CD4-positive, alpha-beta T cell treated with Interleukin-6 for 4 hours (primary cell): ENCODE data around the gene PRKAB1.

ENCODE experiments used
- DNase-seq: peaks from one replicate; pipeline ENCODE4 v3.0.0-alpha.2; 2020; ENCODE audit warnings: mixed read lengths

PRKAB1 gene

DNA sequence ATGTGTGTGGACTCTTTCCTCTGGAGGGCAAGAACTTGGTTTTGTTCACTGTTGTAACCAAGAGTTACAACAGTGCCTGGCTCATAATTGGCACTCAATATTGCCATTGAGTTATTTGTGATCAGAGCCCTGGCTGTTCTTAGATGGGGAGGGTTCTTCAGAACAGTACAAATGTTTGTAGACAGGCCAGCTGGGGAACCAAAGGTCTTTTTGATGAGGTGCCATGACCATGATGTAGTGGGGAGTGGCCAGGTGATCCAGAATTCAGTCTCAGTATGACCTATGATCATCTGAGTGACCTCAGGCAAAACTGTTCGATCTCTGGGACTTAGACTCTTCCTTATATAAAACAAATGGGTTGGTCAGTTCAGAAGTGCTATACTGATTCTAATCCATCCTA lies 3.3 kb upstream of the PRKAB1 start:
- no peak for DNase-seq

DNA sequence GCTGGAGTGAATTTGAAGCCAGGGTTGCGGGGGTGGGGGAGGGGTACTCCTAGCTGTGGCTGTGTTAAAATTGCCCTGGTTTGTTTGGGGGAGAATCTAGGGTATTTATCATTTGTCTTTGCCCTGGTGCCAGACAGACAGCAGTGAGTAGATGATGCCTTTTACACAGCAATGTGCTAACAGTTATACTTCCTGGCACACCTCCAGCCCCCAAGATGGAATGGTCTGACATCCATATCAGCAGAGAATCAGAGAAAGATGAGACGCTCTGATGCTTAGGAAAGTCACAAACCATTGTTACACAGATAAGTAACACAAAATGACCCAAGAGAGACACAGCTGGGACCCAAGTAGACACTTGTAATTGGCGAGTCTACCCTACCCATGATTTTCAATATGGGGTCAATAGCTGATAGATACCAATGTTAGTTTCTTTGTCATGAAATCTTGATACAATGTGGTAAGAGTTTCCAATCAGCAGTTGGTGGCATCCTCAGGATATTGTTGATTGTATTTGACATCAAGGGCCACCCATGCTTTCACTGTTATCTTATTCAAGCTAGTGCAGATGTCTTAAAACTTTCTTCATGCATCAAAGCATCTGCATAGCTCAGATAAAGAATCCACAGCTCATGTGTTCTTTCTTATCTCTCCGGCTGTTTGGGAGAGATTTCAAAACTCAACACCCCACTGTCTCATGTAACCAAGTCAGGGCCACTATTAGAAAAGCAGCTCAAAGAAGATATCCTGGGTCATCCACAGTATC lies 2.6 kb upstream of the PRKAB1 start:
- no peak for DNase-seq

DNA sequence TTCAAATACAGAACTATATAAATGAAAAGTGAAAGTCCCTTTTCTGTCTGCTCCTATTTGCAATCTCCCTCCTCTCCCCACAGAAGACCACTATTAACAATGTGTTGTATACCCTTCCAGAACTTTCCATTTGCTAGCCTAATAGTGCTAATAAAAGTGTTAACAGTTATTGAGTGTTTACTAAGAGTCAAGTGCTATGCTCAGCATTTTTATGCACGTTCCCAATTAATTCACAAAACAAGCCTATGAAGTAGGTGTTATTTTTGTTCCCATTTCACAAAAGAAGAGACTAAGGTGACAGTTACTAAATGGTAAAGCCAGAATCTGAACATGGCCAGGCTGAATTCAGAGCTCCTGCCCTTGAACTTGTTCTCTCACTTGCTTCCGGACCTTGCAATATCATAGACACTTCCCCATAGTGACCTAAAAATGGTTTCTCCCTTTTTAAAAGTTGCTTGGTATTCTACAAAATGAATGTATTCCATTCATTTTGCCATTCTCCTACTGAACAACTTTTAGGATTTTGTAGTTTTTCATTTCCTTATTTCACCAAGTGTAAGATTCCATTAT lies 1.6 kb upstream of the PRKAB1 start:
- no peak for DNase-seq

- DNase-seq = no peak
These were observed 895 bp upstream of the PRKAB1 start for GRCh38 chr12:119666900-119667576.

- DNase-seq = no peak
These were observed 450 bp downstream of the PRKAB1 start for GRCh38 chr12:119668324-119668841.

DNA sequence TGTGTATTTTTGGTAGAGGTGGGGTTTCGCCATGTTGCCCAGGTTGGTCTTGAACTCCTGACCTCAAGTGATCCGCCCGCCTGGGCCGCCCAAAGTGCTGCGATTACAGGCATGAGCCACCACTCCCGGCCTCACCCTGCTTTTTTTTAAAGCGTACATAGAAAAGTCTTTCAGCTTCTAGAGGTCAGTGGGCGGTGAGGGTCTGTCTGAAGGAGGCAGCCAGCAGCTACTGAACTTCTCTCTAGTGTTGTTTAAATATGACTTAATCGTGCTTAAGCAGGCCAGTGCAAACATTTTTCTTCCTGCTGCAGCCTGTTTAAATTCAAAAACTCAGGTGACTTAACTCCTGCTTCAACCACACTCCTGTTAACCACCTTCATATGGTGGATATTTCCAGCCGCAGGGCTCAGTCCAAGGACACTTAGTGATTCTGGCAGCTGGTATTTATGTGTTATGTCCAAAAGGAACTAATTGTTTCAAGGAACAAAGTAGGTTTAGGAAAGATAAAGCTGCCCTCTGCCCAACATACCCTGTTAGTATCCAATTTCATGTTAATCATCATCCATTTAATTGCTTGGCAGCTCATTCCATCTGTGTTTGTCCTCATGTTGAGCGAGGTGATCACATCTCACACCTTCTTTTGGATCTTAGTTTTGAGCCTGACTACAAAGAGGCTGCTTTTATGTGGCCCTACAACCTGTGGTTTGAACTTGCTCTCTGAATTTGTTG lies 2.0 kb downstream of the PRKAB1 start:
- no peak for DNase-seq

DNA sequence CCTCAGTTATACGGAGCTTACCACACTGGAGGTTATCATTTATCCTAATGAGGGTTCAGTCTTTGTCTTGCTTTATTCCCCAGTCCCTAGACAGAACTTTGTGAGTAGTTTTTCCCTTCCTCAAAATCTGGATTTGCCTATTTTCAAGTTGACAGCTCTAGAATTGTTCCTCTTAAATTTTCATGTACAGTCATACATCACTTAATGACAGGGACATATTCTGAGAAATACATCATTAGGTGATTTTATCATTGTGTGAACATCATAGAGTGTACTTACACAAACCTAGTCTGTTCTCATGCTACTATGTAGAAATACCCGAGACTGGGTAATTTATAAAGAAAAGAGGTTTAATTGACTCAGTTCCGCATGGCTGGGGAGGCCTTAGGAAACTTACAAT lies 3.1 kb downstream of the PRKAB1 start:
- DNase-seq = no peak

- no peak for DNase-seq
These were observed 4.3 kb downstream of the PRKAB1 start for GRCh38 chr12:119672194-119672593.

GRCh38 chr12:119673634-119674033 lies 5.7 kb downstream of the PRKAB1 start:
- DNase-seq = no peak

GRCh38 chr12:119674560-119674959 lies 6.6 kb downstream of the PRKAB1 start:
- DNase-seq = no peak

DNA sequence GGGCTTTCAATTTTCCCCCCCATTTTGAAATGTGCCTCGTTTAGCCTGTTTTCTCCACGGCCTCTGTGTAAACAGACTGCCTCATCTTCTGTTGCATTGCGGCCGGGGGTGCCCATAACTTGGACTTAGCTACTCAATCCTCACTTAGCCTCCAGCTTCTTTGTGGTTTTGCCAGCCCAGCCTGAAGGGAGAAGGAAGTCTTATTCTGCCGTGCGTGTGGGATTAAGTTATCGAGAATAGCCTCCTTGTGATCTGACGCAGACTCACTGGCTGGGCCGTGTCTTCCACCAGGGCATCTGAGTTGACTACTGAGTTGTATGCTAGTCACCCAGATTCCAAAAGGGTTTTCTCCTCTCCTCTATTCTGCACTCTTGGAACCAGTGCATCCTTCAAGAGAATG lies 8.1 kb downstream of the PRKAB1 start:
- no peak for DNase-seq

GRCh38 chr12:119676573-119676972 lies 8.6 kb downstream of the PRKAB1 start:
- no peak for DNase-seq

- DNase-seq = no peak
These were observed 10.5 kb downstream of the PRKAB1 start for GRCh38 chr12:119678459-119678858.

GRCh38 chr12:119679081-119679480 lies 11.1 kb downstream of the PRKAB1 start:
- no peak for DNase-seq

- no peak for DNase-seq
These were observed 11.6 kb downstream of the PRKAB1 start for GRCh38 chr12:119679490-119679889.

- no peak for DNase-seq
These were observed 13.2 kb downstream of the PRKAB1 start for GRCh38 chr12:119681111-119681510.

- DNase-seq = no peak
These were observed 14.1 kb downstream of the PRKAB1 start for GRCh38 chr12:119681728-119682638.

DNA sequence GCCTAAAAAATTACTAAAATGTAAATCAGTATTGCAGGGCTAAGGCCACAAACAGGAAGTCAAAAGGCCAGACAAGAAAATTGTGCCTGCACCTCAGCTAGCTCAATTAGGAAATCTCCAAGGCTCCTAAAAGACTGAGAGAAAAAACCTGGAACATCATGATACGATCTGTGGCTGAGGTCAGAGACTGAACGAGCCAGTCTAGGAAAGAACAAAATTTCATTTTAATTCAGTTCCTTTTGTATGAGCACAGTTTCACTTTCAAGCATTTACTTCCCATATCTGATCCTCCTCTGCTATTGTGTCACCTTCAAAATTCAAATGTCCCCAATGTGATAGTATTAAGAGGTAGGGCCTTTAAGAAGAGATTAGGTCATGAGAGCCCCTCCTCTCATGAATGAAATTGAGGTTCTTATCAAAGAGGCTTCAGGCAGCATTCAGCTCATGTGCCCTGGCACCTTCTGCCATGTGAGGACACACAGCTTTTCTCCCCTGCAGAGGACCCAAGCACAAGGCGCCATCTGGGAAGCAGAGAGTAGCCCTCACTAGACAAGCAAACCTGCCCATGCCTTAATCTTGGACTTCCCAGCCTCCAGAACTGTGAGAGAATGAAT lies 14.8 kb downstream of the PRKAB1 start:
- no peak for DNase-seq

GRCh38 chr12:119683413-119683812 lies 15.5 kb downstream of the PRKAB1 start:
- no peak for DNase-seq

DNA sequence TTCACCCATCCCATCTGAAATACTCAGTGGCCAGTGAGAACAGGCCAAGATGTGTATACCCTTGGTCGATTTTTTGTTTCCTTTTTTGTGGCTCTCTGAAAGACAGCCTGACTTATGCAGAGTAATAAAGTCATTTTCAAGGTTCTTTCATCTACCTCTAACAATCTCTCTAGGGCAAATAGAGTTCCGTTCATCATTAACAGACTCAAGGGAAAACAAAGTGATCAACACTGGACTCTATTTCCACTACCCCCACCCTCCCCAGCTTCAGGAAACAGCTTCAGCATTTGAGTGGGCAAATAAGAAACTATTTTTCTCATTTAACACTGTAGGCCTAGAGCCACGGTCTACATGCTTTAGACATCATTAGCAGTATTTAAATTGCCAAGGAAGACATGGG lies 15.9 kb downstream of the PRKAB1 start:
- no peak for DNase-seq

DNA sequence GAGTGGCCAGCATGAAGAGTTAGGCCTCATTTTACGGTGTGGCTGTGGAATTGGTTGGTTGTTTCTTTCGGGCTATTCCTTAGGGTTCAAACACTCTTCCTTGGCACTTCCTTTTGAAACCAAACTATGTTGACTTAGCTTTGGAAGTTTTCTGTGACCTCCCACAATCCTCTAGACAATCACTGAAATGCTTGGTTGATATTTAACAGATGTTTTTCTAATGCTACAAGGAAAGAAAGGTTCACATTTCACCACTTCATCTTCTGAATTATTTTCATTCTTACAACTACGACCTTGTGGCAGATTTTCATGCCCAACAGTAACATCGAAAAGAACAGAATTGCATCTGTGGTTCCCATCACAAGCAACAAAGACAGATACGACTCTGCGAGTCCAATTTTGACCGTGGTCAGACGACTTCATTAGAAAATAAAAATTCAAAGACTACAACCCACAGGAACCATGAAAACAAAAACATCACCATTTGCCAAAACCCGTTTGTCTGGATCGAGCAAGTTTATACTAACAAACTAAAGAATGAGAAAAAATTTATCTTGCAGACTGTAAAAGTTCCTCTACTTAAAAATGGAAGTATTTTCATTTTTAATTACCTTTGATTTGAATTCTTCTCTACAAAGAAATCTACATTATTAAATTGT lies 16.9 kb downstream of the PRKAB1 start:
- DNase-seq = no peak
